ENCODE data around the gene ZBTB14.

ZBTB14 gene

DNA sequence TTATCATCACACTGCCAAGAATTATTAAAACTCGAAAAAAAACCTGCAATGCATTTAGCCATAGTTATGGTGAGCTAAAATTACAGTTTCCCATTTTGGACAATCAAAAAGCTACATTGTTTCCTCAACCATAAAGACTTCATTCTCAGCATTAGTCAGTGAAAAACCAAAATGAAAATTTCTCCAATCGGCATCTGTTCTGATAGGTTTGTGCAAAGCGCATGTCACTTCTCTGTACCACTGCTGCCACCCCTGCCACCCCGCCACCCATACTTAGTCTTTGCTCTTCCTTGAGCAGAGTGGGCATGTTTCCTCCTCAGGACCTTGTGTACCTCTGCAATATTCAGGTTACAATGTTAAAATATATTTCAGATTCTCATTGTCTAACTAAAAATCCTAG lies 7.1 kb upstream of the ZBTB14 start:
- TF ChIP-seq NFRKB (IDR thresholded peaks at IDR 0.05) (no peak), LEF1 (IDR thresholded peaks at IDR 0.05; ENCODE audit: borderline replicate concordance) (no peak), TARDBP (IDR thresholded peaks at IDR 0.05) (no peak), ELF4 (IDR thresholded peaks at IDR 0.05) (no peak)
- ChIA-PET CTCF (no interaction called here), POLR2A (no interaction called here)
- no peak for DNase-seq (ENCODE audit: extremely low spot score)

DNA sequence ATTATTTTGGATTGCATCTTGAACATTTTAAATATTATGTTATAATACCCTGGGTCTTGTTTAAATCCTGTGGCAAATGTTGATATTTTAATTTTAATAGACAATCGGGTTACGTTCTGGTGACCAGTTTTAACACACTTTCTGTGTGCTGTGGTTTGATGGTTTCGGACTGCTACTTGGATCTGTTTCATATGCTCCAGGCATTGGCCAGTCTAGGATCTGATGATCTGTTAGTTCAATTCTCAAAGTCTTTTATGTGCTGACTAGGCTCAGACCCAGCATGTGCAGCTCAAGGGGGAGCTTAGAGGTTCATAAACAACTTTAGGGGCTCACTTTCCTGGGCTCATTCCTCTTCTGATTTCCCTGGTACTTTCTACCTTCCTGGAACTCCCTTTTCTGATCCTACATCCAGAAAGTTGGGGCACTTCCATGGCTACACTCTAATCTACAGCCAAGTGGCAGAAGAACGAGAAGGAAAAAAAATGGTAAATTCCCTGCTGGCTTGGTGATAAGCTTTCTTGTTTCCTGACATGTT lies 5.0 kb upstream of the ZBTB14 start:
- POLR2A ChIA-PET: no interaction called here
- no peak for TF ChIP-seq ELF4 (IDR thresholded peaks at IDR 0.05)
- no peak for TF ChIP-seq CTBP1 (IDR thresholded peaks at IDR 0.05; ENCODE audit: borderline replicate concordance)
- no peak for TF ChIP-seq NFRKB (IDR thresholded peaks at IDR 0.05)
- TF ChIP-seq FOXK2 (IDR thresholded peaks at IDR 0.05): no peak
- TF ChIP-seq L3MBTL2 (conservative IDR thresholded peaks at IDR 0.05): no peak
- no peak for TF ChIP-seq FOXM1 (IDR thresholded peaks at IDR 0.05; ENCODE audit: borderline replicate concordance)
- TF ChIP-seq LEF1 (IDR thresholded peaks at IDR 0.05; ENCODE audit: borderline replicate concordance): no peak
- TF ChIP-seq HDGF (IDR thresholded peaks at IDR 0.05; ENCODE audit: borderline replicate concordance): no peak
- no peak for TF ChIP-seq ZNF384 (IDR thresholded peaks at IDR 0.05)
- TF ChIP-seq ARNT (IDR thresholded peaks at IDR 0.05): no peak
- TF ChIP-seq BHLHE40 (IDR thresholded peaks at IDR 0.05; ENCODE audit: borderline replicate concordance): no peak
- no peak for TF ChIP-seq TARDBP (IDR thresholded peaks at IDR 0.05)
- TF ChIP-seq, protein P1, sequence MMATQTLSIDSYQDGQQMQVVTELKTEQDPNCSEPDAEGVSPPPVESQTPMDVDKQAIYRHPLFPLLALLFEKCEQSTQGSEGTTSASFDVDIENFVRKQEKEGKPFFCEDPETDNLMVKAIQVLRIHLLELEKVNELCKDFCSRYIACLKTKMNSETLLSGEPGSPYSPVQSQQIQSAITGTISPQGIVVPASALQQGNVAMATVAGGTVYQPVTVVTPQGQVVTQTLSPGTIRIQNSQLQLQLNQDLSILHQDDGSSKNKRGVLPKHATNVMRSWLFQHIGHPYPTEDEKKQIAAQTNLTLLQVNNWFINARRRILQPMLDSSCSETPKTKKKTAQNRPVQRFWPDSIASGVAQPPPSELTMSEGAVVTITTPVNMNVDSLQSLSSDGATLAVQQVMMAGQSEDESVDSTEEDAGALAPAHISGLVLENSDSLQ (IDR thresholded peaks at IDR 0.05): no peak
- CTCF ChIA-PET: no interaction called here
- DNase-seq (ENCODE audit: extremely low spot score): no peak

DNA sequence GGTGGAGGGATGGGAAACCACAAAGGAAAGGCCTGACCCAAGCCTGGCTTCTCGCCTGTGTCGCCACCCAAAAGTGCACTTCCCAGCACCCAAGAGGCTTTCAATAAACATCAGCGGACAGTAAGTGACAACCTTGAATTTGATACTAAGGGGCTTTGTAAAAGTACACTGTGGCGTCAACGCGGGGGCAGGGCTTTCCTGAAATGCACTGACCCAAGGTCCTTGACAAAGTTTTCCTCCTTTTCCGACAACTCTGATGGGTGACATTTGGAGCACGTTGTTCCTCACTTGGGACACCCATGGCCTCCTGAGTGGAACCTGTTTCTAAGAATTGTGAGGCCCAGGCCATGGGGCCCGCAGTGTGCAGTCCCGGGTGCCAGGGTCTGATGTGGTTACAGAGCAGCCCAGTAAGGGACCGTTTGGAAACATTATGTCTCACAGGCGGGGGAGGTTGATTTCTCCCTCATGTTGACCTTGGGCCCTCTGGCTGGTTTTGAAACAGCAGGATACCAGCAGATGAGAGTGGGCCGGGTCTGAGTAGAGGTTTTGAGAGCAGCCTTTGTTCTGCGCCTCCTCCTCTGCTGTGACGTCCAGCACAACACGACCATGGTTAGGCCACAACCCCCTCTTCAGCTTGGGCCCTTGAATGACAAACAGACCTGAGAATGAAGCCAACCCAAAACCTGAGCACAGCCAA lies 2.8 kb upstream of the ZBTB14 start:
- ChIA-PET CTCF (no interaction called here), POLR2A (no interaction called here)
- TF ChIP-seq ZNF384 (IDR thresholded peaks at IDR 0.05) (no peak), ARNT (IDR thresholded peaks at IDR 0.05) (no peak), ELF4 (IDR thresholded peaks at IDR 0.05) (no peak), SUZ12 (IDR thresholded peaks at IDR 0.05) (no peak), FOXA1 (IDR thresholded peaks at IDR 0.05) (no peak), LEF1 (IDR thresholded peaks at IDR 0.05; ENCODE audit: borderline replicate concordance) (no peak), FOXM1 (IDR thresholded peaks at IDR 0.05; ENCODE audit: borderline replicate concordance) (no peak), L3MBTL2 (conservative IDR thresholded peaks at IDR 0.05) (no peak), BHLHE40 (IDR thresholded peaks at IDR 0.05; ENCODE audit: borderline replicate concordance) (no peak)
- TF ChIP-seq, protein P1 (IDR thresholded peaks at IDR 0.05): no peak
- no peak for DNase-seq (ENCODE audit: extremely low spot score)

DNA sequence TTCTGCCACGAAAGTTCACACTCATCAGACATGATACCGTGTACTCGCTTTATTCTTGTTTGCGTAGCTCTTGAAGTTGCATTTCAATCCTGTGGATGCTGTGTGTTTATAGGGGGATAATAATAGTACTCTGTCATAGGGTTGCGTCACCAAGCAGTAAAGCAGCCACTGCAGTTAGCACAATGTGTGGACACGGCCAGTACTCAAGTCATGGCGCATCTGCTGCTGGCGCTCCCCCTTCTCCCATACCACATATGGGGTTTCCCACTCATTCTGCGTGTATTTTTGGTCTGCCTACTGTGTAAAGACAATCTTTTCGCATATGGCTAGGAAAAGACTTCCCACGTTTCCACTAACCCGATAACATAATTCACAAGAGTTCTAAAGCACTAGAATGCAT lies 2.1 kb upstream of the ZBTB14 start:
- DNase-seq (ENCODE audit: extremely low spot score): no peak
- CTCF ChIA-PET: no interaction called here
- TF ChIP-seq FOXM1 (IDR thresholded peaks at IDR 0.05; ENCODE audit: borderline replicate concordance): no peak
- TF ChIP-seq CTBP1 (IDR thresholded peaks at IDR 0.05; ENCODE audit: borderline replicate concordance): no peak
- no peak for TF ChIP-seq NFRKB (IDR thresholded peaks at IDR 0.05)
- TF ChIP-seq ELF4 (IDR thresholded peaks at IDR 0.05): no peak
- no peak for TF ChIP-seq BHLHE40 (IDR thresholded peaks at IDR 0.05; ENCODE audit: borderline replicate concordance)
- TF ChIP-seq LEF1 (IDR thresholded peaks at IDR 0.05; ENCODE audit: borderline replicate concordance): no peak
- POLR2A ChIA-PET: interaction anchor here (1.2 kb wide), 1 partner anchor 285 kb away, joined by 5 read pairs; no protein-coding TSS in a partner anchor

DNA sequence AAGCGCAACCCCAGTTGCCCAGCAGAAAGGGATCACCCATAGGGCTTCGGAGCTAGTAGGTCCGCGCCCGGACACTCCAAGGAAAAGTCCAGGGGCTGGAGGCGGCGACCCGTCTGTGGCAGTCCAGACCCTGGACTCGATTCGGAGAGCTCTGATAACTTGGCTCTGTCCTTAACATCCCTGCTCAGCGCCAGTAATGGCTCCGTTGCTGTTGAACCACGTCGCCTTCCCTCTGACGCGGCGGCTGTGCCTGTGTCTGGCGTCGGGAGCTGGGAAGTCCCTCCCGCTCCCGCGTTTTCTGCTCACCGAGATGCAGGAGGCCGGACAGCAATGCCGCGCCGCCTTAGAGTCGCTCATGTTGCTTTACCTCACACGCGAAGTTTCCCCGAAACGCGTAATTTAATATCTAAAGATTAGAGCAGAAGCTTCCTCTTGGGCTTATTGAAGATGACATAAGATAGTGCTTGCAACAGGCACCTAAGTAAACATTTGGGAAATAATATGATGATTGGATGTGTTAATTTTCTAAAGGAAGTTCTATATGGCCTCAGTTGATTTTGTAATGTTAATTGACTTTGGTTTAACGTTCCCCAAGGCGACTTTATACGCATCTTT lies 1.3 kb upstream of the ZBTB14 start:
- ChIA-PET POLR2A (interaction anchor here (0.6 to 2.5 kb wide), 8 partner anchors 8 to 286 kb away, joined by 3 to 13 read pairs (median 4); partner anchors contain the start of gene EPB41L3), CTCF (no interaction called here)
- TF ChIP-seq LEF1 (IDR thresholded peaks at IDR 0.05; ENCODE audit: borderline replicate concordance) (no peak), SUZ12 (IDR thresholded peaks at IDR 0.05) (no peak), L3MBTL2 (conservative IDR thresholded peaks at IDR 0.05) (peak; percentile 92), FOXA1 (IDR thresholded peaks at IDR 0.05) (no peak), TARDBP (IDR thresholded peaks at IDR 0.05) (no peak), NFRKB (IDR thresholded peaks at IDR 0.05) (no peak), BHLHE40 (IDR thresholded peaks at IDR 0.05; ENCODE audit: borderline replicate concordance) (no peak)
- TF ChIP-seq, protein P1 (IDR thresholded peaks at IDR 0.05): no peak
- DNase-seq (ENCODE audit: extremely low spot score): peak; percentile 51

DNA sequence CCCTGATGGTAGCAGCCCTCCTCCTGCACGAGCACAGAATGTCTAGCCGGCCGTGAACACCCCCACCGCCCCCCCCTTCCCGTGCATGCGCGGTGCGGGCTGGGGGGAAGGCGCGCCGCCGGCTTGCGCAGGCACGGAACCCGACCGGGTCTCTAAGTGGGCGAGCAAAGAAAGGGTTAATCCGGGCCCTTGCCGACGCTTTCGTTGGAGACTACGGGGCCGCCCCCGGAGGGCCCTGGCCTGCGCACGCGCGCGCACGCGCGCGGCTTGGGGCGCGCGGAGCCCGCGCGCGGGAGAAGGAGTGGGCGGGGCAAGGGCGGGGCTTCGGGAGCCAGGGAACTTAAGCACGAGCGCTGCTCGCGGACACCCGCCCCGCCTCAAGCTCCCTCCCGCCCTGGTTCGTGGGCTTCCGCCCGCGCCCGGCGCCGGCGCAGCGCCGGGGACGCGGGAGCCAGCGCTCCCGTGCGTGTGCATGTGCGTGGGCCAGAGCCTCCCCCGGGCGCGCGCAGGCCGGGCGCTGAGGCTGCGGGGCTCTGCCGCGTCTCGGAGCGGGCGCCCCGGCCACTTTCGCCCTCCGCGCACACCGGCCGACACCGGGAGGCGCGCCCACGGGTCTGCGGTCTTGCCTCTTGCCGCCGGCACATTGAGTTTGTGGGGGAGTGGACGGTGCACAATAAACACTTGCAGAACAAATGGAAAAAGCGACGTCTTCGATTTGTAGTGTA lies 617 bp upstream of the ZBTB14 start:
- DNase-seq (ENCODE audit: extremely low spot score): peak; percentile 82
- TF ChIP-seq FOXM1 (IDR thresholded peaks at IDR 0.05; ENCODE audit: borderline replicate concordance) (peak; percentile 75; the same call in 1 of the 2 replicates), FOXK2 (IDR thresholded peaks at IDR 0.05) (no peak)
- ChIA-PET POLR2A (interaction anchor here (0.8 to 2.5 kb wide), 7 partner anchors 9 to 286 kb away, joined by 3 to 13 read pairs (median 4); partner anchors contain the start of gene EPB41L3), CTCF (no interaction called here)

All from HEK293T (cell line).